Heart left ventricle (tissue), 13 donors: ENCODE results near the gene CNTNAP5.

Source experiments
- CTCF ChIP-seq, 12 donors: fragments of 200-600 bp; sonication (generic) in 4 of 12; IDR thresholded peaks; one replicate each; pipeline versions ENCODE4 v1.5.0 to v1.8.0; 2018 to 2022; ENCODE audit warnings: antibody characterized with exemption in 12 of 12, mild to moderate bottlenecking in 5 of 12
- POLR2A ChIP-seq, 2 donors: fragments of 450-650 bp; IDR thresholded peaks; one replicate each; pipeline ENCODE4 v1.6.1; 2017; ENCODE audit warnings: antibody characterized with exemption in 2 of 2, mild to moderate bottlenecking in 2 of 2, moderate library complexity in 2 of 2
- donor health status: ischemic (EF 13 %, LVEDD 7.1; RV severe dilation, severe dysfunction).
- donor health status: DM: no; HTN: yes; CAD: no.
- donor health status: DM: no; HTN: no; CAD: no.
- donor health status: ischemic (EF 25% LVEDD 6.9; RV normal size, moderate dysfunction).
- donor health status: ischemic (EF 25% LVEDD 5.7; RV mildly dilated, moderate dysfunction).
- donor health status: ischemic (EF 35%, LVEDD 5.7; RV mildly dilated, moderate dysfunction).
- donor health status: nonischemic (EF 11% LVEDD 7.7; RV severe dilation, severe dysfunction).
- donor health status: DM: yes; HTN: yes; CAD: no.
- donor health status: PGD.
- donor health status: ischemic (EF 29% LVEDD 5.4; RV normal size, mild dysfunction).
- donor health status: nonischemic (EF 23%, LVEDD 6.1; RV moderate dilation, normal function).

- TF ChIP-seq CTCF (IDR thresholded peaks at IDR 0.05) = no peak
- TF ChIP-seq POLR2A (IDR thresholded peaks at IDR 0.05) = no peak
Measured at GRCh38 chr2:124558277-124558905, 533.3 kb downstream of the CNTNAP5 start.
